HG03460 (cell line): ENCODE results near the gene SSC5D.

Experiments used
- ATAC-seq: cut with Tn5 transposase; IDR thresholded peaks from one replicate; pipeline ENCODE4 v1.9.1; 2021; ENCODE audit not compliant: unreplicated experiment

SSC5D gene

GRCh38 chr19:55535173-55535964 lies 47.1 kb downstream of the SSC5D start:
- no peak for ATAC-seq

GRCh38 chr19:55535965-55536350 lies 47.7 kb downstream of the SSC5D start:
- no peak for ATAC-seq

- ATAC-seq = no peak
Measured at GRCh38 chr19:55536366-55536765, 48.1 kb downstream of the SSC5D start.

- no peak for ATAC-seq
Measured at GRCh38 chr19:55536951-55537740, 48.9 kb downstream of the SSC5D start, which contains the start of gene SBK2. SBK2 (minus strand) TSS chr19:55537133; CDS start chr19:55536294, 839 bp downstream.

- ATAC-seq = no peak
Measured at GRCh38 chr19:55537741-55538111, 49.5 kb downstream of the SSC5D start.

GRCh38 chr19:55538132-55538531 lies 49.9 kb downstream of the SSC5D start:
- no peak for ATAC-seq

GRCh38 chr19:55539090-55539984 lies 51.1 kb downstream of the SSC5D start:
- no peak for ATAC-seq

- no peak for ATAC-seq
Measured at GRCh38 chr19:55540619-55541018, 52.4 kb downstream of the SSC5D start.

- ATAC-seq = no peak
Measured at GRCh38 chr19:55541091-55541490, 52.9 kb downstream of the SSC5D start.

GRCh38 chr19:55542292-55542855 lies 54.1 kb downstream of the SSC5D start:
- ATAC-seq = no peak

- no peak for ATAC-seq
Measured at GRCh38 chr19:55543567-55543966, 55.3 kb downstream of the SSC5D start.

GRCh38 chr19:55544014-55544413 lies 55.8 kb downstream of the SSC5D start:
- no peak for ATAC-seq

GRCh38 chr19:55544776-55545439 lies 56.7 kb downstream of the SSC5D start:
- ATAC-seq = no peak

GRCh38 chr19:55545443-55545842 lies 57.2 kb downstream of the SSC5D start, which contains the start of gene SBK3:
SBK3 (minus strand) TSS chr19:55545543; CDS start chr19:55545543, 0 bp downstream.
- no peak for ATAC-seq

- no peak for ATAC-seq
Measured at GRCh38 chr19:55546011-55546410, 57.8 kb downstream of the SSC5D start.

GRCh38 chr19:55546822-55547614 lies 58.8 kb downstream of the SSC5D start:
- ATAC-seq = no peak

GRCh38 chr19:55549500-55550320 lies 61.5 kb downstream of the SSC5D start:
- ATAC-seq = no peak

GRCh38 chr19:55550321-55550650 lies 62.0 kb downstream of the SSC5D start:
- no peak for ATAC-seq

GRCh38 chr19:55552206-55552605 lies 64.0 kb downstream of the SSC5D start:
- no peak for ATAC-seq
